HepG2 (cell line): Measurements from ENCODE around the gene CD248. TPM values are rescaled to one million over a fixed set of nuclear protein-coding genes. Genes with fewer than 3 reads are reported as not detected.

Experiments
- ARID2 ChIP-seq: sonication (generic); formaldehyde crosslinking; IDR thresholded peaks from 2 replicates; pipeline ENCODE4 v1.8.1; 2022; ENCODE audit warnings: mild to moderate bottlenecking, missing genetic modification reagents, borderline replicate concordance
- BORCS8-MEF2B ChIP-seq: sonication (generic); formaldehyde crosslinking; IDR thresholded peaks from 2 replicates; pipeline ENCODE4 v1.8.0; 2022; ENCODE audit warnings: mild to moderate bottlenecking, missing genetic modification reagents
- ESRRA ChIP-seq: sonication (generic); formaldehyde crosslinking; IDR thresholded peaks from 2 replicates; pipeline ENCODE4 v1.5.1; 2020; ENCODE audit warnings: mild to moderate bottlenecking, low read depth, missing genetic modification reagents
- GPBP1L1 ChIP-seq: sonication (generic); formaldehyde crosslinking; IDR thresholded peaks from 2 replicates; pipeline ENCODE4 v1.5.0; 2020; ENCODE audit warnings: mild to moderate bottlenecking, missing genetic modification reagents
- HDAC6 ChIP-seq: fragments of 200-600 bp; sonication (generic); IDR thresholded peaks from 2 replicates; pipeline ENCODE4 v1.7.0; 2017; ENCODE audit warnings: mild to moderate bottlenecking, antibody characterized with exemption, low read length, low read depth
- JDP2 ChIP-seq: sonication (generic); formaldehyde crosslinking; IDR thresholded peaks from 2 replicates; pipeline ENCODE4 v1.8.1; 2022; ENCODE audit warnings: missing genetic modification reagents, borderline replicate concordance
- KLF13 ChIP-seq: sonication (generic); formaldehyde crosslinking; IDR thresholded peaks from 2 replicates; pipeline ENCODE4 v1.4.0; 2020; ENCODE audit warnings: mild to moderate bottlenecking, missing genetic modification reagents
- MATR3 ChIP-seq: sonication (generic); formaldehyde crosslinking; IDR thresholded peaks from 2 replicates; pipeline ENCODE4 v1.4.0; 2020; ENCODE audit warnings: missing genetic modification reagents
- MED1 ChIP-seq: sonication (generic); formaldehyde crosslinking; IDR thresholded peaks from 2 replicates; pipeline ENCODE4 v1.4.0; 2020; ENCODE audit warnings: missing genetic modification reagents
- NR2F2 ChIP-seq: IDR thresholded peaks from 2 replicates; pipeline ENCODE4 v1.6.1; 2012; ENCODE audit warnings: low read depth, inconsistent platforms, borderline replicate concordance
- PAWR ChIP-seq: sonication (generic); formaldehyde crosslinking; IDR thresholded peaks from 2 replicates; pipeline ENCODE4 v1.4.0; 2020; ENCODE audit warnings: missing genetic modification reagents, mild to moderate bottlenecking, borderline replicate concordance
- PCBP1 ChIP-seq: fragments of 200-400 bp; formaldehyde crosslinking; IDR thresholded peaks from 2 replicates; pipeline ENCODE4 v1.6.1; 2017; ENCODE audit warnings: mild to moderate bottlenecking, low read depth, low read length, borderline replicate concordance
- RARA ChIP-seq: IDR thresholded peaks from 2 replicates; pipeline ENCODE4 v1.6.1; 2016; ENCODE audit warnings: missing genetic modification reagents, missing compliant biosample characterization
- SMYD3 ChIP-seq: sonication (generic); formaldehyde crosslinking; IDR thresholded peaks from 2 replicates; pipeline ENCODE4 v1.8.1; 2023; ENCODE audit warnings: mild to moderate bottlenecking, missing genetic modification reagents
- SP5 ChIP-seq: IDR thresholded peaks from 2 replicates; pipeline ENCODE4 v1.6.1; 2016; ENCODE audit warnings: low read depth, borderline replicate concordance
- TARDBP ChIP-seq: sonication (generic); formaldehyde crosslinking; IDR thresholded peaks from 2 replicates; pipeline ENCODE4 v1.8.0; 2022; ENCODE audit warnings: mild to moderate bottlenecking, missing genetic modification reagents
- ZBTB7B ChIP-seq: sonication (generic); formaldehyde crosslinking; IDR thresholded peaks from 2 replicates; pipeline ENCODE4 v1.4.0; 2020; ENCODE audit warnings: missing genetic modification reagents
- ZFP1 ChIP-seq: IDR thresholded peaks from 2 replicates; pipeline ENCODE4 v1.6.1; 2016
- ZIK1 ChIP-seq: sonication (generic); formaldehyde crosslinking; IDR thresholded peaks from 2 replicates; pipeline ENCODE4 v1.5.0; 2020; ENCODE audit warnings: mild to moderate bottlenecking, low read depth, missing genetic modification reagents, borderline replicate concordance
- ZNF17 ChIP-seq: sonication (generic); formaldehyde crosslinking; IDR thresholded peaks from 2 replicates; pipeline ENCODE4 v1.5.0; 2020; ENCODE audit warnings: mild to moderate bottlenecking, missing genetic modification reagents
- ZNF296 ChIP-seq: sonication (generic); formaldehyde crosslinking; conservative IDR thresholded peaks from 2 replicates; pipeline ENCODE4 v1.5.0; 2020; ENCODE audit warnings: mild to moderate bottlenecking, missing genetic modification reagents
- ZNF317 ChIP-seq: sonication (generic); formaldehyde crosslinking; IDR thresholded peaks from 2 replicates; pipeline ENCODE4 v1.5.0; 2020; ENCODE audit warnings: mild to moderate bottlenecking, missing genetic modification reagents
- ZNF343 ChIP-seq: sonication (generic); formaldehyde crosslinking; IDR thresholded peaks from 2 replicates; pipeline ENCODE4 v1.4.0; 2020; ENCODE audit warnings: mild to moderate bottlenecking, missing genetic modification reagents
- ZNF747 ChIP-seq: sonication (generic); formaldehyde crosslinking; IDR thresholded peaks from 2 replicates; pipeline ENCODE4 v1.8.1; 2023; ENCODE audit warnings: missing genetic modification reagents, mild to moderate bottlenecking, borderline replicate concordance
- ZNF782 ChIP-seq: sonication (generic); formaldehyde crosslinking; IDR thresholded peaks from 2 replicates; pipeline ENCODE4 v1.4.0; 2020; ENCODE audit warnings: missing genetic modification reagents, mild to moderate bottlenecking, borderline replicate concordance
- ZSCAN9 ChIP-seq: IDR thresholded peaks from 2 replicates; pipeline ENCODE4 v1.6.1; 2016; ENCODE audit warnings: borderline replicate concordance
- polyA plus RNA-seq, 8 experiments: library from polyadenylated mRNA; depleted of rRNA in 3 of 8; stranded (reverse) in 7 of 8; unstranded in 1 of 8; fragments of >200 nt; fragmentation: Illumina TruSeq in 4 of 8; extraction: Trizol in 4 of 8; gene quantifications; 2 replicates each; pipeline versions ENCODE4 v1.2.1 to v1.2.3, GENCODE V29; 2011 to 2016; ENCODE audit warnings: low read depth in 4 of 8, missing spikeins in 1 of 8, mixed read lengths in 1 of 8; ENCODE audit not compliant: insufficient read depth in 1 of 8
- total RNA-seq, 5 experiments: library from RNA; depleted of rRNA; stranded (reverse); fragments of >200 nt; fragmentation: Illumina TruSeq; extraction: Trizol; gene quantifications; 2 replicates each; pipeline ENCODE4 v1.2.3, GENCODE V29; 2016; ENCODE audit warnings: low read depth in 1 of 5
- TF ChIP-seq, protein P1 (sequence below): sonication (generic); formaldehyde crosslinking; IDR thresholded peaks from 2 replicates; pipeline ENCODE4 v1.5.0; 2020; ENCODE audit warnings: missing genetic modification reagents
- TF ChIP-seq, protein P2 (sequence below): IDR thresholded peaks from 2 replicates; pipeline ENCODE4 v1.6.1; 2016; ENCODE audit warnings: missing compliant biosample characterization, missing genetic modification reagents, borderline replicate concordance
- TF ChIP-seq, protein P3 (sequence below): sonication (generic); formaldehyde crosslinking; IDR thresholded peaks from 2 replicates; pipeline ENCODE4 v1.8.1; 2023; ENCODE audit warnings: mild to moderate bottlenecking, missing genetic modification reagents, borderline replicate concordance

Gene CD248
- total and polyA plus RNA-seq, 2 of the 13 experiments (the other 11 are each of a cell fraction or from before 2014, with no cell fraction given) = 0.25 to 0.35 TPM

DNA sequence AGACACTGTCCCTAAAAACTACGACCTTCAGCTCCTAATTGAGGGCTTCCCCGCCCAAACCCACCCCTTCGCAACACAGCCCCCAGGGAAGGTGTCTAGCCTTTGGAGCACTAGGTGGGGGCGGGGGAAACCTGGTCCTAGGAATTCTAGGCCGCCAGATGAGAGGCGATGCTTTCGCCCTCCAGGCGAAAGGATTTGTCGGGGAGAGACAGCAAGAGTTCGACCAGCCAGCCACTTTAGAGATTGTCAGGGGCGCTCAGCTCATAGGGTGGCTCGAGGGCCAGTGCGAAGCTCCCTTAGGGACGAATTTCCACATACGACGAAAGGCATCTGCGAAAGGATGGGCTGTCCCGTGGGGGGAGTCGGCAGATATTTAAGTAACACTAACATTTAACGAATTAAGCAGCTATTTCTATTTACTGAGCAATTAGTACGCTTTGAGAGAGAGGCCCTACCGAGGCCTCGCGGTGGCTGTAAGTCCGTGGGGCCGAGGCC lies 5.3 kb downstream of the CD248 start (continued):
- TF ChIP-seq ARID2 (CRISPR knock-in tag) = 0 out of 2 replicates have a peak, but pooled peaks have one; percentile 44
- no peak for TF ChIP-seq ZSCAN9 (CRISPR knock-in tag)
- TF ChIP-seq, protein P1, sequence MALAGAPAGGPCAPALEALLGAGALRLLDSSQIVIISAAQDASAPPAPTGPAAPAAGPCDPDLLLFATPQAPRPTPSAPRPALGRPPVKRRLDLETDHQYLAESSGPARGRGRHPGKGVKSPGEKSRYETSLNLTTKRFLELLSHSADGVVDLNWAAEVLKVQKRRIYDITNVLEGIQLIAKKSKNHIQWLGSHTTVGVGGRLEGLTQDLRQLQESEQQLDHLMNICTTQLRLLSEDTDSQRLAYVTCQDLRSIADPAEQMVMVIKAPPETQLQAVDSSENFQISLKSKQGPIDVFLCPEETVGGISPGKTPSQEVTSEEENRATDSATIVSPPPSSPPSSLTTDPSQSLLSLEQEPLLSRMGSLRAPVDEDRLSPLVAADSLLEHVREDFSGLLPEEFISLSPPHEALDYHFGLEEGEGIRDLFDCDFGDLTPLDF = no peak
- 0 out of 2 replicates have a peak, but pooled peaks have one; percentile 39 for TF ChIP-seq TARDBP (CRISPR knock-in tag)
- TF ChIP-seq NR2F2 = 0 out of 2 replicates have a peak, but pooled peaks have one; percentile 18
- no peak for TF ChIP-seq PAWR
- no peak for TF ChIP-seq RARA (CRISPR knock-in tag)
- TF ChIP-seq SP5 (CRISPR knock-in tag) = no peak
- TF ChIP-seq KLF13 = 0 out of 2 replicates have a peak, but pooled peaks have one; percentile 12
- TF ChIP-seq MED1 (CRISPR knock-in tag) = no peak
- TF ChIP-seq ZNF747 (CRISPR knock-in tag) = no peak
- no peak for TF ChIP-seq ZNF343 (CRISPR knock-in tag)
- TF ChIP-seq ZNF317 (CRISPR knock-in tag) = 0 out of 2 replicates have a peak, but pooled peaks have one; percentile 36
- no peak for TF ChIP-seq HDAC6
- TF ChIP-seq SMYD3 (CRISPR knock-in tag) = 0 out of 2 replicates have a peak, but pooled peaks have one; percentile 38
- no peak for TF ChIP-seq PCBP1
- TF ChIP-seq, protein P2, sequence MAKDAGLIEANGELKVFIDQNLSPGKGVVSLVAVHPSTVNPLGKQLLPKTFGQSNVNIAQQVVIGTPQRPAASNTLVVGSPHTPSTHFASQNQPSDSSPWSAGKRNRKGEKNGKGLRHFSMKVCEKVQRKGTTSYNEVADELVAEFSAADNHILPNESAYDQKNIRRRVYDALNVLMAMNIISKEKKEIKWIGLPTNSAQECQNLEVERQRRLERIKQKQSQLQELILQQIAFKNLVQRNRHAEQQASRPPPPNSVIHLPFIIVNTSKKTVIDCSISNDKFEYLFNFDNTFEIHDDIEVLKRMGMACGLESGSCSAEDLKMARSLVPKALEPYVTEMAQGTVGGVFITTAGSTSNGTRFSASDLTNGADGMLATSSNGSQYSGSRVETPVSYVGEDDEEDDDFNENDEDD (CRISPR knock-in tag) = no peak
- no peak for TF ChIP-seq ZNF17 (CRISPR knock-in tag)
- 0 out of 2 replicates have a peak, but pooled peaks have one; percentile 14 for TF ChIP-seq BORCS8-MEF2B (CRISPR knock-in tag)
- TF ChIP-seq ZIK1 (CRISPR knock-in tag) = no peak
- TF ChIP-seq, protein P3, sequence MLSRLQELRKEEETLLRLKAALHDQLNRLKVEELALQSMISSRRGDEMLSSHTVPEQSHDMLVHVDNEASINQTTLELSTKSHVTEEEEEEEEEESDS = 0 out of 2 replicates have a peak, but pooled peaks have one; percentile 60
- 0 out of 2 replicates have a peak, but pooled peaks have one; percentile 30 for TF ChIP-seq ZNF296 (CRISPR knock-in tag)
- no peak for TF ChIP-seq MATR3 (CRISPR knock-in tag)
- no peak for TF ChIP-seq ZNF782 (CRISPR knock-in tag)
- TF ChIP-seq ZBTB7B (CRISPR knock-in tag) = no peak
- TF ChIP-seq JDP2 (CRISPR knock-in tag) = no peak
- TF ChIP-seq ESRRA = no peak
- 0 out of 2 replicates have a peak, but pooled peaks have one; percentile 26 for TF ChIP-seq ZFP1 (CRISPR knock-in tag)
- TF ChIP-seq GPBP1L1 = no peak
